Subcutaneous adipose tissue (tissue), 4 donors: ENCODE results near the gene FKBP10. TPM values are rescaled to one million over a fixed set of nuclear protein-coding genes. Genes with fewer than 3 reads are reported as not detected.

ENCODE experiments used
- CTCF ChIP-seq: fragments of 450-650 bp; IDR thresholded peaks from one replicate; pipeline ENCODE4 v1.5.1; 2016; ENCODE audit warnings: low read depth, mild to moderate bottlenecking, control low read depth, antibody characterized with exemption, moderate library complexity
- small RNA-seq: library from RNA; depleted of rRNA; stranded (forward); fragments of <200 nt; gene quantifications from one replicate; pipeline ENCODE3, GENCODE V24; 2016
- total RNA-seq, 4 donors: library from RNA; depleted of rRNA; stranded (reverse); fragments of >200 nt; gene quantifications; one replicate each; pipeline ENCODE4 v1.1.0, GENCODE V29; 2016

The FKBP10 gene
- total RNA-seq, 4 donors from 2014 or later, result 13.7 to 34.8 (median 23.1) TPM

- no peak for TF ChIP-seq CTCF
Measured at GRCh38 chr17:41865596-41865893, 52.7 kb downstream of the FKBP10 start.

GRCh38 chr17:41868568-41868967 lies 55.8 kb downstream of the FKBP10 start:
- no peak for TF ChIP-seq CTCF

- no peak for TF ChIP-seq CTCF
Measured at GRCh38 chr17:41869426-41869825, 56.6 kb downstream of the FKBP10 start.

GRCh38 chr17:41870097-41870496 lies 57.3 kb downstream of the FKBP10 start:
- TF ChIP-seq CTCF, result no peak

- no peak for TF ChIP-seq CTCF
Measured at GRCh38 chr17:41870627-41871026, 57.8 kb downstream of the FKBP10 start.

- TF ChIP-seq CTCF, result no peak
Measured at GRCh38 chr17:41871789-41872188, 59.0 kb downstream of the FKBP10 start.

Small RNA genes lying within 50 kb of the gene (small RNA-seq; reads per million reads assigned to genes)
- not detected for gene AC125257.2

Other genes starting within 250 kb of the FKBP10 start
- gene KRT9, start 240.9 kb upstream of the FKBP10 start, total RNA-seq, result not detected
- 1 to 10 TPM in 2 of 4 donors, not detected in 2; 2.0 to 2.1 TPM for gene KRT14, start 226.1 kb upstream of the FKBP10 start, total RNA-seq
- gene KRT16, start 200.2 kb upstream of the FKBP10 start, total RNA-seq, result 10 to 100 TPM in 2 of 4 donors, 1 to 10 TPM in 1, not detected in 1; 7.5 to 42.0 (median 30.4) TPM
- not detected for gene KRT17, start 188.4 kb upstream of the FKBP10 start, total RNA-seq
- 1,000 to 10,000 TPM in 1 of 4 donors, 100 to 1,000 TPM in 3; 563 to 1,496 (median 636) TPM for gene EIF1, start 124.1 kb upstream of the FKBP10 start, total RNA-seq
- not detected for gene GAST, start 100.7 kb upstream of the FKBP10 start, total RNA-seq
- not detected for gene HAP1, start 78.4 kb upstream of the FKBP10 start, total RNA-seq
- gene JUP, start 26.3 kb upstream of the FKBP10 start, total RNA-seq, result 10 to 100 TPM; 22.7 to 96.3 (median 57.6) TPM
- gene P3H4, start 1.1 kb upstream of the FKBP10 start, total RNA-seq, result 1 to 10 TPM; 1.8 to 5.8 (median 5.0) TPM
- gene NT5C3B, start 23.2 kb downstream of the FKBP10 start, total RNA-seq, result 10 to 100 TPM; 26.7 to 54.4 (median 49.2) TPM
- gene KLHL10, start 24.8 kb downstream of the FKBP10 start, total RNA-seq, result under 1 TPM in 3 of 4 donors, not detected in 1; 0.51 to 0.66 (median 0.57) TPM
- 10 to 100 TPM; 15.1 to 20.5 (median 17.8) TPM for gene KLHL11, start 52.4 kb downstream of the FKBP10 start, total RNA-seq
- gene ACLY, start 105.9 kb downstream of the FKBP10 start, total RNA-seq, result 10 to 100 TPM; 50.9 to 75.9 (median 64.1) TPM
- gene ODAD4, start 117.6 kb downstream of the FKBP10 start, total RNA-seq, result under 1 TPM; 0.33 to 0.88 (median 0.44) TPM
- 10 to 100 TPM; 25.4 to 96.1 (median 55.2) TPM for gene CNP, start 153.8 kb downstream of the FKBP10 start, total RNA-seq
- gene DNAJC7, start 204.4 kb downstream of the FKBP10 start, total RNA-seq, result 10 to 100 TPM; 70.1 to 79.6 (median 76.4) TPM
- 10 to 100 TPM; 21.2 to 37.1 (median 29.0) TPM for gene NKIRAS2, start 207.1 kb downstream of the FKBP10 start, total RNA-seq
- 1 to 10 TPM in 1 of 4 donors, under 1 TPM in 2, not detected in 1; 0.17 to 1.7 (median 0.44) TPM for gene C17orf113, start 237.6 kb downstream of the FKBP10 start, total RNA-seq